WTC11 (cell line): ENCODE results near the gene PCDH9. TPM values are rescaled to one million over a fixed set of nuclear protein-coding genes. Genes with fewer than 3 reads are reported as not detected.

ENCODE experiments used
- ATAC-seq: fragments of 200-7000 bp; cut with Tn5 transposase; 2 replicates; pipeline ENCODE4 v1.10.0; 2021; ENCODE audit warnings: mild to moderate bottlenecking, moderate library complexity
- CTCF ChIA-PET: fragments of 300-600 bp; sonication (Branson Sonifier 250); formaldehyde crosslinking; loops from one replicate; lab custom pipeline; 2021; ENCODE audit warnings: antibody characterized with exemption; lab: Charles Lee
- POLR2A ChIA-PET: fragments of 350-600 bp; sonication (Branson Sonifier 250); formaldehyde crosslinking; loops from one replicate; lab custom pipeline; 2021; ENCODE audit warnings: antibody characterized with exemption; lab: Charles Lee
- DNase-seq: peaks from one replicate; pipeline ENCODE4 v3.0.0; 2021; ENCODE audit warnings: low spot score
- H3K27ac Mint-ChIP-seq: 2 replicates; pipeline ENCODE4 v1.8.0; 2021; ENCODE audit warnings: mixed read lengths
- H3K27me3 Mint-ChIP-seq: 2 replicates; pipeline ENCODE4 v1.8.0; 2021; ENCODE audit warnings: low read depth, mild to moderate bottlenecking, moderate library complexity, mixed read lengths
- H3K36me3 Mint-ChIP-seq: 2 replicates; pipeline ENCODE4 v1.8.0; 2021; ENCODE audit warnings: mixed read lengths
- H3K4me1 Mint-ChIP-seq: 2 replicates; pipeline ENCODE4 v1.8.0; 2022; ENCODE audit warnings: mixed read lengths
- H3K4me3 Mint-ChIP-seq: 2 replicates; pipeline ENCODE4 v1.8.0; 2021; ENCODE audit warnings: mild to moderate bottlenecking, moderate library complexity, mixed read lengths
- H3K9me3 Mint-ChIP-seq: 2 replicates; pipeline ENCODE4 v1.8.0; 2021; ENCODE audit warnings: mixed read lengths
- ATF1 ChIP-seq: sonication (generic); formaldehyde crosslinking; IDR thresholded peaks from 2 replicates; pipeline ENCODE4 v1.8.1; 2023; ENCODE audit warnings: mild to moderate bottlenecking, moderate library complexity, missing genetic modification reagents
- OVOL2 ChIP-seq: fragments of 250-450 bp; sonication (Bioruptor Pico); IDR thresholded peaks from 2 replicates; pipeline ENCODE4 v1.9.0; 2021; ENCODE audit warnings: mild to moderate bottlenecking, borderline replicate concordance
- SOX15 ChIP-seq: fragments of 250-450 bp; sonication (Bioruptor Pico); IDR thresholded peaks from 2 replicates; pipeline ENCODE4 v1.9.0; 2021; ENCODE audit warnings: mild to moderate bottlenecking
- SP1 ChIP-seq: sonication (generic); formaldehyde crosslinking; conservative IDR thresholded peaks from 2 replicates; pipeline ENCODE4 v1.8.1; 2022; ENCODE audit warnings: missing genetic modification reagents
- ZNF317 ChIP-seq: sonication (generic); formaldehyde crosslinking; IDR thresholded peaks from 2 replicates; pipeline ENCODE4 v1.8.1; 2023; ENCODE audit warnings: low read depth, mild to moderate bottlenecking, moderate library complexity, missing genetic modification reagents, borderline replicate concordance
- ZNF396 ChIP-seq: fragments of 250-450 bp; sonication (Bioruptor Pico); IDR thresholded peaks from 2 replicates; pipeline ENCODE4 v1.8.0; 2021; ENCODE audit warnings: mild to moderate bottlenecking, moderate library complexity, borderline replicate concordance
- ZNF671 ChIP-seq: fragments of 250-450 bp; sonication (Bioruptor Pico); IDR thresholded peaks from 2 replicates; pipeline ENCODE4 v1.8.0; 2021; ENCODE audit warnings: mild to moderate bottlenecking
- total RNA-seq: library from RNA; stranded (reverse); gene quantifications from 3 replicates; pipeline ENCODE4 v1.2.3, GENCODE V29; 2021
- TF ChIP-seq, protein P1 (sequence below): sonication (generic); formaldehyde crosslinking; IDR thresholded peaks from 2 replicates; pipeline ENCODE4 v1.8.1; 2023; ENCODE audit warnings: mild to moderate bottlenecking, missing genetic modification reagents, moderate library complexity
- TF ChIP-seq, protein P2 (sequence below): fragments of 200-600 bp; IDR thresholded peaks from 2 replicates; pipeline ENCODE4 v1.8.0; 2022; ENCODE audit warnings: antibody characterized with exemption
- TF ChIP-seq, protein P3 (sequence below): sonication (generic); formaldehyde crosslinking; IDR thresholded peaks from 2 replicates; pipeline ENCODE4 v1.8.0; 2023; ENCODE audit warnings: missing genetic modification reagents, mild to moderate bottlenecking, borderline replicate concordance
- TF ChIP-seq, protein P4 (sequence below): sonication (generic); formaldehyde crosslinking; IDR thresholded peaks from 2 replicates; pipeline ENCODE4 v1.8.1; 2023; ENCODE audit warnings: mild to moderate bottlenecking, missing genetic modification reagents, borderline replicate concordance
- TF ChIP-seq, protein P5 (sequence below): fragments of 250-450 bp; sonication (Bioruptor Pico); IDR thresholded peaks from 2 replicates; pipeline ENCODE4 v1.9.0; 2021; ENCODE audit warnings: moderate library complexity, mild to moderate bottlenecking, inconsistent platforms, borderline replicate concordance
- TF ChIP-seq, protein P6 (sequence below): fragments of 250-450 bp; sonication (Bioruptor Pico); IDR thresholded peaks from 2 replicates; pipeline ENCODE4 v1.9.0; 2021; ENCODE audit warnings: mild to moderate bottlenecking, borderline replicate concordance
- TF ChIP-seq, protein P7 (sequence below): fragments of 250-450 bp; sonication (Bioruptor Pico); IDR thresholded peaks from 2 replicates; pipeline ENCODE4 v1.9.0; 2021; ENCODE audit warnings: mild to moderate bottlenecking

The PCDH9 gene
- total RNA-seq, 1 experiment from 2014 or later = 0.48 TPM

DNA sequence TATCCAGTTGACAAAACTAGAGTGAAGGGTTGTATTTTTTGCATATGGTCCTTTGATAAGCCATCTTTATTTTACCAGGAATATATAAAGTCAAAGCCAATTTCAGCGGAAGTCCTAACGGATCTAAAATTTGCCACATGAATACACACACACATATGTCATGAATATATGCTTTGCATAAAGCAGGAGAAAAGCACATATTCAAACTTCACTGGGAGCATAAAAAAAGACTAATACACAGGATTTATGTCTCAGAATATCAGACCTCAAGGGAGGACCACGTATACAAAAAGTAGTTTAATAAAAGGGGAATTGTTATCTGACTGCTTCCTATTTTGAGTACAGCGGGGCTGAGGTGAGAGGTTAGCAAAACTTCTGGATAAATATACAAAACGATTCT, 308.7 kb downstream of the PCDH9 start:
- Mint-ChIP-seq H3K36me3 (no peaks in the 10 kb centered on the region), H3K27ac (no peak overlapping the region), H3K27me3 (no peaks in the 10 kb centered on the region), H3K9me3 (no peaks in the 10 kb centered on the region), H3K4me1 (peaks cover 8% of the 10 kb centered on the region), H3K4me3 (no peak overlapping the region)
- TF ChIP-seq, protein P1, sequence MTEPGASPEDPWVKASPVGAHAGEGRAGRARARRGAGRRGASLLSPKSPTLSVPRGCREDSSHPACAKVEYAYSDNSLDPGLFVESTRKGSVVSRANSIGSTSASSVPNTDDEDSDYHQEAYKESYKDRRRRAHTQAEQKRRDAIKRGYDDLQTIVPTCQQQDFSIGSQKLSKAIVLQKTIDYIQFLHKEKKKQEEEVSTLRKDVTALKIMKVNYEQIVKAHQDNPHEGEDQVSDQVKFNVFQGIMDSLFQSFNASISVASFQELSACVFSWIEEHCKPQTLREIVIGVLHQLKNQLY (CRISPR knock-in tag) = no peak
- TF ChIP-seq ZNF671 (CRISPR knock-in tag) = no peak
- TF ChIP-seq, protein P2, sequence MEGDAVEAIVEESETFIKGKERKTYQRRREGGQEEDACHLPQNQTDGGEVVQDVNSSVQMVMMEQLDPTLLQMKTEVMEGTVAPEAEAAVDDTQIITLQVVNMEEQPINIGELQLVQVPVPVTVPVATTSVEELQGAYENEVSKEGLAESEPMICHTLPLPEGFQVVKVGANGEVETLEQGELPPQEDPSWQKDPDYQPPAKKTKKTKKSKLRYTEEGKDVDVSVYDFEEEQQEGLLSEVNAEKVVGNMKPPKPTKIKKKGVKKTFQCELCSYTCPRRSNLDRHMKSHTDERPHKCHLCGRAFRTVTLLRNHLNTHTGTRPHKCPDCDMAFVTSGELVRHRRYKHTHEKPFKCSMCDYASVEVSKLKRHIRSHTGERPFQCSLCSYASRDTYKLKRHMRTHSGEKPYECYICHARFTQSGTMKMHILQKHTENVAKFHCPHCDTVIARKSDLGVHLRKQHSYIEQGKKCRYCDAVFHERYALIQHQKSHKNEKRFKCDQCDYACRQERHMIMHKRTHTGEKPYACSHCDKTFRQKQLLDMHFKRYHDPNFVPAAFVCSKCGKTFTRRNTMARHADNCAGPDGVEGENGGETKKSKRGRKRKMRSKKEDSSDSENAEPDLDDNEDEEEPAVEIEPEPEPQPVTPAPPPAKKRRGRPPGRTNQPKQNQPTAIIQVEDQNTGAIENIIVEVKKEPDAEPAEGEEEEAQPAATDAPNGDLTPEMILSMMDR = no peak
- DNase-seq (no peak), ATAC-seq (no peak)
- ChIA-PET POLR2A (no interaction called here), CTCF (no interaction called here)

DNA sequence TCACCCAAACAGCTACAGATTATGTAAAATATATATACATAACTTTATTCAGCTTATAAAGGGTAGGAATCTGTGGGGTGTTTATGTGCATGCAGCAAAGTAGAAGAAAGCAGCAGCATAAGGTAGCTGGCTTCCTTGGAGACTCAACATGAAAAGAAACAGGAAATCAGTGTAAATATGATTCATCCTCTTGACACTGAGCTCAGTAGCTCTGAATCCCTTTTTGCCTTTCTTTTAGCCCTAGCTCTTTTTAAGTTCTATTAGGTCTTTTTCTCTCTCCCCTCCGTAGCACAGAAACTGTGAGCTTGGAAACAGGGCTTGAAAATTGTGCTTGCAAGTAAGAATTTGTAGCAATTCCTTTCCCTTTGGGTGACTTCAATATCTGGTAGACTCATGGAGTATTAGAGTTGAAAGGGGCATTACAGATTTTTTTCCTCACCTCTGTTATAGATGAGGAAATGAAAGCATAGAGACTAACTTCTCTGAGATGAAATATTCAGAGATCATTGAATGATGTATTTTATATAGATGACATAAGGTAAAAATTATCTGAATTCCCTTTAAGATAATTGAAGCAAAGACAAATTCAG, 314.4 kb downstream of the PCDH9 start:
- POLR2A ChIA-PET = no interaction called here
- H3K36me3 Mint-ChIP-seq = no peaks in the 10 kb centered on the region
- TF ChIP-seq, protein P3, sequence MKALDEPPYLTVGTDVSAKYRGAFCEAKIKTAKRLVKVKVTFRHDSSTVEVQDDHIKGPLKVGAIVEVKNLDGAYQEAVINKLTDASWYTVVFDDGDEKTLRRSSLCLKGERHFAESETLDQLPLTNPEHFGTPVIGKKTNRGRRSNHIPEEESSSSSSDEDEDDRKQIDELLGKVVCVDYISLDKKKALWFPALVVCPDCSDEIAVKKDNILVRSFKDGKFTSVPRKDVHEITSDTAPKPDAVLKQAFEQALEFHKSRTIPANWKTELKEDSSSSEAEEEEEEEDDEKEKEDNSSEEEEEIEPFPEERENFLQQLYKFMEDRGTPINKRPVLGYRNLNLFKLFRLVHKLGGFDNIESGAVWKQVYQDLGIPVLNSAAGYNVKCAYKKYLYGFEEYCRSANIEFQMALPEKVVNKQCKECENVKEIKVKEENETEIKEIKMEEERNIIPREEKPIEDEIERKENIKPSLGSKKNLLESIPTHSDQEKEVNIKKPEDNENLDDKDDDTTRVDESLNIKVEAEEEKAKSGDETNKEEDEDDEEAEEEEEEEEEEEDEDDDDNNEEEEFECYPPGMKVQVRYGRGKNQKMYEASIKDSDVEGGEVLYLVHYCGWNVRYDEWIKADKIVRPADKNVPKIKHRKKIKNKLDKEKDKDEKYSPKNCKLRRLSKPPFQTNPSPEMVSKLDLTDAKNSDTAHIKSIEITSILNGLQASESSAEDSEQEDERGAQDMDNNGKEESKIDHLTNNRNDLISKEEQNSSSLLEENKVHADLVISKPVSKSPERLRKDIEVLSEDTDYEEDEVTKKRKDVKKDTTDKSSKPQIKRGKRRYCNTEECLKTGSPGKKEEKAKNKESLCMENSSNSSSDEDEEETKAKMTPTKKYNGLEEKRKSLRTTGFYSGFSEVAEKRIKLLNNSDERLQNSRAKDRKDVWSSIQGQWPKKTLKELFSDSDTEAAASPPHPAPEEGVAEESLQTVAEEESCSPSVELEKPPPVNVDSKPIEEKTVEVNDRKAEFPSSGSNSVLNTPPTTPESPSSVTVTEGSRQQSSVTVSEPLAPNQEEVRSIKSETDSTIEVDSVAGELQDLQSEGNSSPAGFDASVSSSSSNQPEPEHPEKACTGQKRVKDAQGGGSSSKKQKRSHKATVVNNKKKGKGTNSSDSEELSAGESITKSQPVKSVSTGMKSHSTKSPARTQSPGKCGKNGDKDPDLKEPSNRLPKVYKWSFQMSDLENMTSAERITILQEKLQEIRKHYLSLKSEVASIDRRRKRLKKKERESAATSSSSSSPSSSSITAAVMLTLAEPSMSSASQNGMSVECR (CRISPR knock-in tag) = no peak
- TF ChIP-seq, protein P4, sequence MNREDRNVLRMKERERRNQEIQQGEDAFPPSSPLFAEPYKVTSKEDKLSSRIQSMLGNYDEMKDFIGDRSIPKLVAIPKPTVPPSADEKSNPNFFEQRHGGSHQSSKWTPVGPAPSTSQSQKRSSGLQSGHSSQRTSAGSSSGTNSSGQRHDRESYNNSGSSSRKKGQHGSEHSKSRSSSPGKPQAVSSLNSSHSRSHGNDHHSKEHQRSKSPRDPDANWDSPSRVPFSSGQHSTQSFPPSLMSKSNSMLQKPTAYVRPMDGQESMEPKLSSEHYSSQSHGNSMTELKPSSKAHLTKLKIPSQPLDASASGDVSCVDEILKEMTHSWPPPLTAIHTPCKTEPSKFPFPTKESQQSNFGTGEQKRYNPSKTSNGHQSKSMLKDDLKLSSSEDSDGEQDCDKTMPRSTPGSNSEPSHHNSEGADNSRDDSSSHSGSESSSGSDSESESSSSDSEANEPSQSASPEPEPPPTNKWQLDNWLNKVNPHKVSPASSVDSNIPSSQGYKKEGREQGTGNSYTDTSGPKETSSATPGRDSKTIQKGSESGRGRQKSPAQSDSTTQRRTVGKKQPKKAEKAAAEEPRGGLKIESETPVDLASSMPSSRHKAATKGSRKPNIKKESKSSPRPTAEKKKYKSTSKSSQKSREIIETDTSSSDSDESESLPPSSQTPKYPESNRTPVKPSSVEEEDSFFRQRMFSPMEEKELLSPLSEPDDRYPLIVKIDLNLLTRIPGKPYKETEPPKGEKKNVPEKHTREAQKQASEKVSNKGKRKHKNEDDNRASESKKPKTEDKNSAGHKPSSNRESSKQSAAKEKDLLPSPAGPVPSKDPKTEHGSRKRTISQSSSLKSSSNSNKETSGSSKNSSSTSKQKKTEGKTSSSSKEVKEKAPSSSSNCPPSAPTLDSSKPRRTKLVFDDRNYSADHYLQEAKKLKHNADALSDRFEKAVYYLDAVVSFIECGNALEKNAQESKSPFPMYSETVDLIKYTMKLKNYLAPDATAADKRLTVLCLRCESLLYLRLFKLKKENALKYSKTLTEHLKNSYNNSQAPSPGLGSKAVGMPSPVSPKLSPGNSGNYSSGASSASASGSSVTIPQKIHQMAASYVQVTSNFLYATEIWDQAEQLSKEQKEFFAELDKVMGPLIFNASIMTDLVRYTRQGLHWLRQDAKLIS (CRISPR knock-in tag) = no peak
- TF ChIP-seq ATF1 (CRISPR knock-in tag) (no peak), OVOL2 (CRISPR knock-in tag) (no peak)
- DNase-seq (no peak), ATAC-seq (no peak)
- H3K9me3 Mint-ChIP-seq = no peaks in the 10 kb centered on the region
- H3K27me3 Mint-ChIP-seq = no peaks in the 10 kb centered on the region
- CTCF ChIA-PET = no interaction called here
- H3K4me1 Mint-ChIP-seq = peaks cover 3% of the 10 kb centered on the region; the same call in 1 of the 2 replicates
- H3K27ac Mint-ChIP-seq = no peak overlapping the region
- H3K4me3 Mint-ChIP-seq = no peak overlapping the region

DNA sequence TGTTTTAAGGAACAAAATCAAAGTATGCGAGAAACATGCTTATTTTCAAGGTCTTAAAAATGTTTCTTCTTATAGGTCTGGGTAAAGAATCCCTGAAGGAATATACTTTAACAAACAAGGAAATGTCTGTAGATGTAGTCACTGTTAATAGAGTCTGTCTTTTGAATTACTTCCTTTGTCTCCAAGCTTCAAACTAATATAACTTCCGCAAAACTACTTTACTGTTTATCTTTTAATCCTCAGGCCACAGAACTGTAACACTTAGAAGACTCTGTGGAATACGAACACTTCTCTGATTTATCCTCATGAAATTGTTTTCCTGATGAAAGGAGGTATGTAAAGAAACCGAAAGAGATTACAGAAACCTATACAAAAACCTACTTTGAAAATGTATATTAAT, 316.0 kb downstream of the PCDH9 start:
- Mint-ChIP-seq H3K4me1 (peaks cover 3% of the 10 kb centered on the region; the same call in 1 of the 2 replicates), H3K27ac (0 out of 2 replicates have a peak overlapping the region, but pooled peaks have one; percentile 65), H3K36me3 (no peaks in the 10 kb centered on the region), H3K27me3 (no peaks in the 10 kb centered on the region), H3K4me3 (no peak overlapping the region), H3K9me3 (peaks cover 4% of the 10 kb centered on the region)
- DNase-seq (no peak), ATAC-seq (no peak)
- ChIA-PET CTCF (no interaction called here), POLR2A (no interaction called here)
- TF ChIP-seq, protein P5, sequence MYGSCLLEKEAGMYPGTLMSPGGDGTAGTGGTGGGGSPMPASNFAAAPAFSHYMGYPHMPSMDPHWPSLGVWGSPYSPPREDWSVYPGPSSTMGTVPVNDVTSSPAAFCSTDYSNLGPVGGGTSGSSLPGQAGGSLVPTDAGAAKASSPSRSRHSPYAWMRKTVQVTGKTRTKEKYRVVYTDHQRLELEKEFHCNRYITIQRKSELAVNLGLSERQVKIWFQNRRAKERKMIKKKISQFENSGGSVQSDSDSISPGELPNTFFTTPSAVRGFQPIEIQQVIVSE (CRISPR knock-in tag) = no peak
- TF ChIP-seq ZNF396 (CRISPR knock-in tag) = no peak
- TF ChIP-seq, protein P6, sequence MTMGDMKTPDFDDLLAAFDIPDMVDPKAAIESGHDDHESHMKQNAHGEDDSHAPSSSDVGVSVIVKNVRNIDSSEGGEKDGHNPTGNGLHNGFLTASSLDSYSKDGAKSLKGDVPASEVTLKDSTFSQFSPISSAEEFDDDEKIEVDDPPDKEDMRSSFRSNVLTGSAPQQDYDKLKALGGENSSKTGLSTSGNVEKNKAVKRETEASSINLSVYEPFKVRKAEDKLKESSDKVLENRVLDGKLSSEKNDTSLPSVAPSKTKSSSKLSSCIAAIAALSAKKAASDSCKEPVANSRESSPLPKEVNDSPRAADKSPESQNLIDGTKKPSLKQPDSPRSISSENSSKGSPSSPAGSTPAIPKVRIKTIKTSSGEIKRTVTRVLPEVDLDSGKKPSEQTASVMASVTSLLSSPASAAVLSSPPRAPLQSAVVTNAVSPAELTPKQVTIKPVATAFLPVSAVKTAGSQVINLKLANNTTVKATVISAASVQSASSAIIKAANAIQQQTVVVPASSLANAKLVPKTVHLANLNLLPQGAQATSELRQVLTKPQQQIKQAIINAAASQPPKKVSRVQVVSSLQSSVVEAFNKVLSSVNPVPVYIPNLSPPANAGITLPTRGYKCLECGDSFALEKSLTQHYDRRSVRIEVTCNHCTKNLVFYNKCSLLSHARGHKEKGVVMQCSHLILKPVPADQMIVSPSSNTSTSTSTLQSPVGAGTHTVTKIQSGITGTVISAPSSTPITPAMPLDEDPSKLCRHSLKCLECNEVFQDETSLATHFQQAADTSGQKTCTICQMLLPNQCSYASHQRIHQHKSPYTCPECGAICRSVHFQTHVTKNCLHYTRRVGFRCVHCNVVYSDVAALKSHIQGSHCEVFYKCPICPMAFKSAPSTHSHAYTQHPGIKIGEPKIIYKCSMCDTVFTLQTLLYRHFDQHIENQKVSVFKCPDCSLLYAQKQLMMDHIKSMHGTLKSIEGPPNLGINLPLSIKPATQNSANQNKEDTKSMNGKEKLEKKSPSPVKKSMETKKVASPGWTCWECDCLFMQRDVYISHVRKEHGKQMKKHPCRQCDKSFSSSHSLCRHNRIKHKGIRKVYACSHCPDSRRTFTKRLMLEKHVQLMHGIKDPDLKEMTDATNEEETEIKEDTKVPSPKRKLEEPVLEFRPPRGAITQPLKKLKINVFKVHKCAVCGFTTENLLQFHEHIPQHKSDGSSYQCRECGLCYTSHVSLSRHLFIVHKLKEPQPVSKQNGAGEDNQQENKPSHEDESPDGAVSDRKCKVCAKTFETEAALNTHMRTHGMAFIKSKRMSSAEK (CRISPR knock-in tag) = no peak
- TF ChIP-seq, protein P7, sequence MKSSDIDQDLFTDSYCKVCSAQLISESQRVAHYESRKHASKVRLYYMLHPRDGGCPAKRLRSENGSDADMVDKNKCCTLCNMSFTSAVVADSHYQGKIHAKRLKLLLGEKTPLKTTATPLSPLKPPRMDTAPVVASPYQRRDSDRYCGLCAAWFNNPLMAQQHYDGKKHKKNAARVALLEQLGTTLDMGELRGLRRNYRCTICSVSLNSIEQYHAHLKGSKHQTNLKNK (CRISPR knock-in tag) = no peak
- TF ChIP-seq SOX15 (CRISPR knock-in tag) = no peak
- no peak for TF ChIP-seq ZNF317 (CRISPR knock-in tag)
- no peak for TF ChIP-seq SP1 (CRISPR knock-in tag)
